NCI-H2029 (cell line): ENCODE results near the gene SIPA1.

Experiments
- DNase-seq: peaks from one replicate; lab custom pipeline; 2025; lab: John Stamatoyannopoulos, UW

The SIPA1 gene, protein sequence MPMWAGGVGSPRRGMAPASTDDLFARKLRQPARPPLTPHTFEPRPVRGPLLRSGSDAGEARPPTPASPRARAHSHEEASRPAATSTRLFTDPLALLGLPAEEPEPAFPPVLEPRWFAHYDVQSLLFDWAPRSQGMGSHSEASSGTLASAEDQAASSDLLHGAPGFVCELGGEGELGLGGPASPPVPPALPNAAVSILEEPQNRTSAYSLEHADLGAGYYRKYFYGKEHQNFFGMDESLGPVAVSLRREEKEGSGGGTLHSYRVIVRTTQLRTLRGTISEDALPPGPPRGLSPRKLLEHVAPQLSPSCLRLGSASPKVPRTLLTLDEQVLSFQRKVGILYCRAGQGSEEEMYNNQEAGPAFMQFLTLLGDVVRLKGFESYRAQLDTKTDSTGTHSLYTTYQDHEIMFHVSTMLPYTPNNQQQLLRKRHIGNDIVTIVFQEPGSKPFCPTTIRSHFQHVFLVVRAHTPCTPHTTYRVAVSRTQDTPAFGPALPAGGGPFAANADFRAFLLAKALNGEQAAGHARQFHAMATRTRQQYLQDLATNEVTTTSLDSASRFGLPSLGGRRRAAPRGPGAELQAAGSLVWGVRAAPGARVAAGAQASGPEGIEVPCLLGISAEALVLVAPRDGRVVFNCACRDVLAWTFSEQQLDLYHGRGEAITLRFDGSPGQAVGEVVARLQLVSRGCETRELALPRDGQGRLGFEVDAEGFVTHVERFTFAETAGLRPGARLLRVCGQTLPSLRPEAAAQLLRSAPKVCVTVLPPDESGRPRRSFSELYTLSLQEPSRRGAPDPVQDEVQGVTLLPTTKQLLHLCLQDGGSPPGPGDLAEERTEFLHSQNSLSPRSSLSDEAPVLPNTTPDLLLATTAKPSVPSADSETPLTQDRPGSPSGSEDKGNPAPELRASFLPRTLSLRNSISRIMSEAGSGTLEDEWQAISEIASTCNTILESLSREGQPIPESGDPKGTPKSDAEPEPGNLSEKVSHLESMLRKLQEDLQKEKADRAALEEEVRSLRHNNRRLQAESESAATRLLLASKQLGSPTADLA

GRCh38 chr11:65637794-65638419, at the start of gene SIPA1:
SIPA1 (plus strand) TSS chr11:65638101; CDS start chr11:65640922, 2,821 bp downstream.
- DNase-seq: peak; percentile 47

- no peak for DNase-seq
Observed at GRCh38 chr11:65588199-65589054, 49.5 kb upstream of the SIPA1 start.

DNA sequence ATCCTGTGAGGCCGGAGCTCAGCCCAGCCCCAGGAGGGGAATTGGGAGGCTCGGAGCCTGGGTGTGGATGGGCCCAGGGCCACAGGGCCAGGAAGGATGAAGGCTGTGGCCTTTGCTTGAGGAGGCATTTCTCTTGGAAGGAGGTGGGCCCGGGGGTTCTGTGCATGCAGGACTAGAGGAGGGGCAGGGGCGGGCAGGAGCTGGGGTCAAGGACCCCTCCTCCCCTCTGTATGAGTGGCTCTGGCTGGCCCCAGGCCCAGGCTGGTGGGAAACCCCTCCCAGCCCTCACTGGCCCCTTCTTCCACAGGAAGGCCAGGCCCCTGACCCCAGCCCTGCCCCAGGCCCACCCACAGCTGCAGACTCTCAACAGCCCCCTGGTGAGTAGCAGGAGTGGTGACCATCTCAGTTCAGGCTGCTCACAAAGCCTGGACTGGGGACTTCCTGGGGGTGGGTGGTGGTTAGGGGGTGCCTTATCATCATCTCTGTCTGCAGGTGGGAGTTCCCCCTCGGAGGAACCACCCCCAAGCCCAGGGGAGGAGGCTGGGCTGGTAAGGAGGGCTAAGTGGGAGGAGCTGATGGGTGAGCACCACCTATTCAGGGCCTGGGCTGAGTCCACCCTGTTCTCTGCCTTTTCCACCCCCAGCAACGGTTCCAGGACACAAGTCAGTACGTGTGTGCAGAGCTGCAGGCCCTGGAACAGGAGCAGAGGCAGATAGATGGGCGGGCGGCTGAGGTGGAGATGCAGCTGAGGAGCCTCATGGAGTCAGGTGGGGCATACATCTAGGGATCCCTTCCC, 48.3 kb upstream of the SIPA1 start:
- DNase-seq: no peak

DNA sequence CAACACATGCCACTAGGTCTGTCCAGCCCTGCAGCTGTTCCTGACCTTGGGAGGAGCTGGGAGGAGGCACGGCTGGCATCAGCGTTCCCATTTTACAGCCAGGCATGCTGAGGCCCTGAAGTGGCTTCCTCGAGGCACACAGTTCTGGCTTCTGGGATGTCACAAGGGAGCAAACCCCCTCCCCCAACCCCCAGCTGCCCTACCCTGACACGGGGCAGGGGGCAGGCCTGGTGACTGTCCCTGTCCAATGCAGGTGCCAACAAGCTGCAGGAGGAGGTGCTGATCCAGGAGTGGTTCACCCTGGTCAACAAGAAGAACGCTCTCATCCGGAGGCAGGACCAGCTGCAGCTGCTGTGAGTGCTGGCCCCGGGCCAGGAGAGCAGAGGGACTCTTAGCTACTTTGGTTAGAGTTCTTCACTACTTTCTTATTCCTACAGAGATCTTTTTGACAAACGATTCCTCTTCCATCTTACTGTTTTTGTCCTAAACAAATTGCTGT, 47.6 kb upstream of the SIPA1 start:
- peak; percentile 78 for DNase-seq

DNA sequence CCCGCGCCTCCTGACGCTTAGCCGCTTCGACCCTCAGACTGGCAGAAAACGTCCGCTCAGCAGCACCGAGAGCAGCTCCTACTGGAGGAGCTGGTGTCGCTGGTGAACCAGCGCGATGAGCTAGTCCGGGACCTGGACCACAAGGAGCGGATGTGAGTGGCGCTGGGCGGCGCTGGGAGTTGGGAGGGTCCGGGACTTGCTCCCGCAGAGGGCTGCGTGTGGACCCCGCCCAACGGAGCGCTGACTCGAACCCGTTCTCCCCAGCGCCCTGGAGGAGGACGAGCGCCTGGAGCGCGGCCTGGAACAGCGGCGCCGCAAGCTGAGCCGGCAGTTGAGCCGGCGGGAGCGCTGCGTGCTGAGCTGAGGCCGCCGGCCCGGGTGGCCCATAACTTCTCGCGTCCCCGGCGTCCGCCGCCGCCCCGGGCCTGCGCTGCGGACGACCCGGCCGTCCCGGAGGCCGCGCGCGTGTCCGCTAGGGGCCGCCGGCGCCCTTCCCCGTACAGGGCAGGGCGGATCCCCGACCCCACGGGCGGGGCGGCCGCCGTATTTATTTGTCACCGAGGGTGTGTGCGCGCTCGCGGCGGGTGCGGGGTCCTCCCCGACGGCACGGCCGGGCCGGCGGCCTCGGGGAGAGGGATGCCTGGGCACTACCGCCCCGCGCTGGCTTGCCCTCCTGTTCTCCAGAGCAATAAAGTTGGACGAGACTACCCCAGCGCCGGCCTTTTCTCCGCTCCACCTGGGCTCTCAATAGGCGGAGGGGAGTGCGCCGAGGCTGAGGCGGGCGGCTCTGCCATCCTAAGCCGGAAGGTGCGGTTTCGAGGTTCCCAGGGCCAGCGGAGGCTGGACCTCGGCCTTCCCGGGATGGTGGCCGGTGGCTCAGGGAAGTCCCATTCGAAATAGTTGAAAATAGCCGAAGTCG, 45.7 kb upstream of the SIPA1 start:
- no peak for DNase-seq

- no peak for DNase-seq
Observed at GRCh38 chr11:65592858-65593517, 44.9 kb upstream of the SIPA1 start.

DNA sequence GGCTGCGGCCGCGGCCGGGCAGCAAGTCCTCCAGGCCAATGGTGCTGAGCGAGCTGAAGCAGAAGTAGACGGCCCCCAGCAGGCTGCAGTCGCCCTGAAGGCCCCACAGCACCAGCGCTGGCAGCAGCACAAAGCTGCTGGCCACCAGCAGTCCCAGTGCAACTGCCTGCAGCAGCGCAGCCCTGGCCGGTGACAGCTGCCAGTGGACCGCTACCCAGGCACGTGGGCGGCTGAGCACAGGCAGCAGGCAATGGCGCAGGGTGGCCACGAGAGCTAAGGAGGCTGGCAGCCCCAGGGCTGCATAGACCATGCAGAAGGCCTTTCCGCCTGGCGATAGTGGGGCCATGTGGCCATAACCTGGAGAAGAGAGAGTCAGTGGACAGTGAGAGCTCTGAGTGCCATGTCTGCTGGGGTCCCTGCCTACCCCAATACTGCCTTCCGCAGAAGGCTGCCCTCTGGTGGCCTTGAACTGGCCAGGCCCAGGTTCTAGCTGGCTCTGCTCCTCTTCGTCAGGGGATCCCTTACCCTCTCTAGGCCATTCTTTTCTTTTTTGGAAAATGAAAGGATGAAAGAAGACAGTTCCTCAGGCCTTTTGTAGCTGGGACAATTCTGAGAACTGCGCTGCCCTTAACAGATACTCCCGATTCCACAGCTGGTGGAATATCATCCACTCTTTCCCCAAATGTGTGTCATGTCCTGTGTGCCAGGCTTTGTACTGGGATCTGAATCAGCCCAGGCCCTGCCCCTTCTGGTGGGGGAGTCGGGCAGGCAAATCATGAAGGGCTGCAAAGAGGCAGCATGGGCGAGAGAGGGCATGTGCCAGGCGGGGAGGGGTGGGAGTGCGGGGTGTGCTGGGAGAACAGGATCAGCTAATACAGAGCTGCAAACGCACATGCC, 44.1 kb upstream of the SIPA1 start:
- no peak for DNase-seq

DNA sequence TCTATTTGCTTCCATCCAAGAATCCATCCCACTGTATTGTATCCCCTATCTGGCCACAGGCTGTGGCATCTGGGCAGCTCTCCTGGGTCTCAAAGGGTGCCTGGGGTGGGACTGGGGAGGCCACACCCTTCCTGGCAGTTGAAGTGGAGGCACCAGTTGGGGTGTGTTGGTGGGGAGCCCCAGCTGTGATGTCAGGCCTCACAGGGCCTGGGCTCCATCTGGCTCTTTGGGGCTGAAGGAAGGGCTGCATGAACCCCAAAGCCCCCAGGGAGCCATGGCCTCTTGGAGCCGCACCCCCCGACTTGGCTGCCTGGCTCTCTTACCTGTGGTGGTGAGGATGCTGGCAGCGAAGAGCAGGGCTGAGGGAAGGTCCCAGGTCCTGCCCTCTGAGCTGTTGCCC, 42.8 kb upstream of the SIPA1 start:
- DNase-seq: no peak

GRCh38 chr11:65595543-65596281, 42.2 kb upstream of the SIPA1 start, which contains the start of gene KCNK7:
KCNK7 (minus strand) TSS chr11:65595800; CDS start chr11:65595772, 28 bp downstream.
- DNase-seq: peak; percentile 17

DNA sequence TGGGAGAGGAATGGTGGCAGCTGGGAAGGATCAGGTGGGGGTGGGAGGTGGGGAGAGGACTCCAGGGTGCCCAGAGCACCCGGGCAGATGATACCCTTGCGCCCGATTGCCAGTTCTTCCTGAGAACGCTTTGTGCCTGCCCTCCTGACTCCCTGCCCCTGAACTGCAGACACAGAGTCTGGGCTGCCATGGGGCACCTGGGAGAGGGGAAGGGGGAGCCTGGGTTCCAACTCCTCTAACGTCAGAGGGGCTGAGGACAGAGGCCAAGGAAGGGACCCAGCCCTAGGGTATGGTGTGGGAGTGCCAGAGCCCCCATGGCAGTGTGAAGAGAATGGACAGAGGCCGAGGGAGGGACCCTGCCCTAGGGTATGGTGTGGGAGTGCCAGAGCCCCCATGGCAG, 41.4 kb upstream of the SIPA1 start:
- DNase-seq: no peak

GRCh38 chr11:65598258-65598699, 39.6 kb upstream of the SIPA1 start:
- no peak for DNase-seq

DNA sequence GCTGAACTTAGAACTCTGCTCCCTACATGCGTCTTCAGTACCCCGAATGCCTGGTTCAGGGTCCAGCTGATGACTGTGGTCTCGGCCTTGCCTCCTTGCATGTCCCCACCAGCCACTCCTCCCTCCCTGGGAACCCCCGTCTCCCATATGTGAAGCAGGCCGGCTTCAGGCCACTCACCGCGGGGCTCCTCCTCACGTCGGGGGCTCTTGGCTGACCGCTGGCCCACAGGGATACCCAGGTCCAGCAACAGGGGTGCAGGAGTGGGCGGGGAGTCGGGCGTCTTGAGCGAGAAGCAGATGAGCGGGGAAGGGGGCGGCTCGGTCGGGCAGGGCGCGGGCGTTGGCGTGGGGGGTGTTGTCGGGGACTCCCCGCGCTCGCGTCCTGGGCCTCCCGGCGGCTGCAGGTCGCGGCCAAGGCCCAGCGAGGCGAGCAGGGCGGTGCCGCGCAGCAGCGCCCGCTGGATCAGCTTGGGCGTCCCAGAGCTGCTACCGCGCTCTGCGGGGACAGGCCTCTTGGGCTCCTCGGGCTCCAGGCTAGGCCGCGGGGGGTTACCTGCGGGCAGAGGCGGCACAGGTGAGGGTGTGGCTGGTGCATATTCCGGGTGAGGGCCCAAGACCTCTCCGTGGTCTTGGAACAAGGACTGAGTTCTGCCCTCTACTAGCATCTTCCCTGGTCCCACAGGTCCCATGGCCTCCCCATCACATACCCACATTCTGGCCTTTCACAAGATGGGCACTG, 38.5 kb upstream of the SIPA1 start:
- DNase-seq: no peak

- no peak for DNase-seq
Observed at GRCh38 chr11:65599955-65600246, 38.0 kb upstream of the SIPA1 start.

DNA sequence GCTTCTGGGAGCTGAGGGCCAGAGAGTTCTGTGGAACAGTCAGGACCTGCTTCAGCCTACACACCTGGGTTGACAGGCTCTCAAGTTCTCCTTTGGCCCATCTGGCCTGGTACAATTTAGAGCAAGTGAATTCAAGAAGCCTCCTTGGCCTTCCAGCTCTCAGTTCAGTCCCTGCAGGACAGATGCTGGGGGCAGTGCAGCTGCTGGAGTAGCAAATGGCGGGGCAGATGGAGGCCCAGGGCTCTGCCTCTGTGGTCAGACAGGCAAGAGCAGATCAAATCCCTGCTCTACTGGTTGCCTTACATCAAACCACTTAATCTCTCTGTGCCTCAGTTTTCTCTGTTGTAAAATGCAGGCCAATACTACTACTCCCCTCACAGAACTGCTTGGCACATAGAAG, 33.6 kb upstream of the SIPA1 start:
- no peak for DNase-seq

DNA sequence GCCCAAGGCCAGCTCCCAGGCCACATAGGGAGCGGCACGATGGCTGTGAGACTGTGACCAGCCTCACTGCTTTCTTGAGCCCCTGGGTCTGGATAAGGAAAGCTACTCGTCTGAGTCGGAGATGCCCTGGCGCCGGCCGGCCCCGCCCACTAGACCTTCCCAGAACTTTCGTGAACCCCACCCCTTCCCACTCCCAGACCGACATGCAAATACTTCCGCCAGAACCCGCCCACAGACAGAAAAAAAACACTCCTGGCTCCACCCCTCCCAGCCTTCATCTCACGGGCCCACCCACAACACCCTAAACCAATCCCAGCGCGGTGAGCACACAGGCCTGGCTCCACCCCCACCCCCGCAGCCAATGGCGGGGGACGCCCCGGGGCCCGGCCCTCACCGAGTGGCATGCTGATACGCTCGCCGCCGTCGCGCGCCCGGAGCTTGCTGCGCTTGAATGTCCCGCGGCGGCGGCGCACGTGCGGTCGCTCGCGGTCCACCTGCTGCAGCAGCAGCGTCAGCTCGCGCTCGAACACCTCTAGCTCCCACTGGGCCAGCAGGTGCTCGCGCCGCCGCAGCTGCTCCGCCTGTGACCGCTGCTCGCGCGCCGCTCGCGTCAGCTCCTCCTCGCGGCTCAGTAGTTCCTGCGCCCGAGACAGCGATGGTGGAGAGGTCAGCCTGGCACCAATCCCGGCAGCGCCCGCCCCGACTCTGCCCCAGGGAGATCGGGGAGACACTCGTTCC, 30.9 kb upstream of the SIPA1 start:
- peak; percentile 96 for DNase-seq
